ENCODE data around the gene SYF2.

- TF ChIP-seq CTCF (IDR thresholded peaks at IDR 0.05; ENCODE audit: low read depth, low read length, poor library complexity, severe bottlenecking) (no peak), EZH2phosphoT487 (IDR thresholded peaks at IDR 0.05; ENCODE audit: borderline replicate concordance, low read length) (no peak)
These were observed 11.6 kb downstream of the SYF2 start for GRCh38 chr1:25220666-25221065.
